DND-41 (cell line): Measurements from ENCODE around the gene TMEM39B.
A peak's percentile ranks its signal among the peaks of the same experiment; 100 is the strongest.

Experiments used
- ATAC-seq: fragments of 200-7000 bp; cut with Tn5 transposase; 3 replicates; pipeline ENCODE4 v1.9.1; 2021; ENCODE audit warnings: low read depth; ENCODE audit not compliant: insufficient read depth
- DNase-seq: peaks from one replicate; pipeline ENCODE4 v3.0.0-alpha.2; 2020
- H2AFZ ChIP-seq: 2 replicates; pipeline ENCODE4 v1.6.0; 2012; ENCODE audit warnings: low read depth, low read length
- H3K27ac ChIP-seq: 2 replicates; pipeline ENCODE4 v1.5.1; 2012; ENCODE audit warnings: low read length, inconsistent platforms
- H3K27me3 ChIP-seq: fragments of 200-600 bp; sonication (generic); 2 replicates; pipeline ENCODE4 v1.6.0; 2012; ENCODE audit warnings: low read length, mild to moderate bottlenecking, inconsistent platforms; ENCODE audit not compliant: insufficient read depth, poor library complexity
- H3K36me3 ChIP-seq: 2 replicates; pipeline ENCODE4 v1.5.1; 2012; ENCODE audit warnings: low read length, inconsistent platforms; ENCODE audit not compliant: insufficient read depth
- H3K4me1 ChIP-seq: 2 replicates; pipeline ENCODE4 v1.5.1; 2012; ENCODE audit warnings: mild to moderate bottlenecking, low read length; ENCODE audit not compliant: insufficient read depth
- H3K4me2 ChIP-seq: 2 replicates; pipeline ENCODE4 v1.6.0; 2012; ENCODE audit warnings: mild to moderate bottlenecking, moderate library complexity, low read length, inconsistent platforms; ENCODE audit not compliant: insufficient read depth
- H3K4me3 ChIP-seq, 2 experiments: fragments of 200-600 bp in 1 of 2; shearing (Covaris generic) in 1 of 2; 2 replicates each; pipeline ENCODE4 v1.5.1; 2012 to 2016; ENCODE audit warnings: inconsistent platforms in 2 of 2, low read length in 2 of 2, mild to moderate bottlenecking in 2 of 2, low read depth in 1 of 2, moderate library complexity in 1 of 2
- H3K79me2 ChIP-seq: 2 replicates; pipeline ENCODE4 v1.6.0; 2012; ENCODE audit warnings: low read length, inconsistent platforms; ENCODE audit not compliant: insufficient read depth
- H3K9ac ChIP-seq: 2 replicates; pipeline ENCODE4 v1.6.0; 2012; ENCODE audit warnings: low read depth, mild to moderate bottlenecking, inconsistent platforms, low read length, moderate library complexity
- H3K9me3 ChIP-seq: 2 replicates; pipeline ENCODE4 v1.5.1; 2012; ENCODE audit warnings: low read length, moderate library complexity, mild to moderate bottlenecking, inconsistent platforms; ENCODE audit not compliant: insufficient read depth, severe bottlenecking
- H4K20me1 ChIP-seq: 2 replicates; pipeline ENCODE4 v1.6.0; 2012; ENCODE audit warnings: low read length; ENCODE audit not compliant: insufficient read depth
- EZH2 ChIP-seq: IDR thresholded peaks from 3 replicates; pipeline ENCODE4 v1.6.1; 2012; ENCODE audit warnings: borderline replicate concordance, low read depth, mild to moderate bottlenecking, moderate library complexity, low read length, inconsistent platforms; ENCODE audit not compliant: severe bottlenecking
- TF ChIP-seq, protein P1 (sequence below): IDR thresholded peaks from 2 replicates; pipeline ENCODE4 v1.5.1; 2012; ENCODE audit warnings: borderline replicate concordance, low read length, moderate library complexity, mild to moderate bottlenecking; ENCODE audit not compliant: poor library complexity, severe bottlenecking; ENCODE audit errors: extremely low read depth

Gene TMEM39B

GRCh38 chr1:32072622-32073298 is at the start of gene TMEM39B:
Gene TMEM39B (plus strand): TSS chr1:32072939. CDS start chr1:32073048, 109 bp downstream.
- Histone ChIP-seq H3K79me2 (peaks cover 40% of the 10 kb centered on the region), H4K20me1 (peaks cover 20% of the 10 kb centered on the region), H3K4me2 (peak within 1 kb of the TSS; percentile 89), H3K9ac (peak within 1 kb of the TSS; percentile 68), H3K27me3 (no peaks in the 10 kb centered on the region), H3K9me3 (no peaks in the 10 kb centered on the region), H3K27ac (peak within 1 kb of the TSS; percentile 91), H3K36me3 (peaks cover 37% of the 10 kb centered on the region), H3K4me1 (peaks cover 33% of the 10 kb centered on the region), H2AFZ (peak within 1 kb of the TSS; percentile 80), H3K4me3 (peak within 1 kb of the TSS; percentile 36 to 71)
- DNase-seq, result peak; percentile 98
- peak; percentile 87 for ATAC-seq
- TF ChIP-seq EZH2, result no peak
- TF ChIP-seq, protein P1, sequence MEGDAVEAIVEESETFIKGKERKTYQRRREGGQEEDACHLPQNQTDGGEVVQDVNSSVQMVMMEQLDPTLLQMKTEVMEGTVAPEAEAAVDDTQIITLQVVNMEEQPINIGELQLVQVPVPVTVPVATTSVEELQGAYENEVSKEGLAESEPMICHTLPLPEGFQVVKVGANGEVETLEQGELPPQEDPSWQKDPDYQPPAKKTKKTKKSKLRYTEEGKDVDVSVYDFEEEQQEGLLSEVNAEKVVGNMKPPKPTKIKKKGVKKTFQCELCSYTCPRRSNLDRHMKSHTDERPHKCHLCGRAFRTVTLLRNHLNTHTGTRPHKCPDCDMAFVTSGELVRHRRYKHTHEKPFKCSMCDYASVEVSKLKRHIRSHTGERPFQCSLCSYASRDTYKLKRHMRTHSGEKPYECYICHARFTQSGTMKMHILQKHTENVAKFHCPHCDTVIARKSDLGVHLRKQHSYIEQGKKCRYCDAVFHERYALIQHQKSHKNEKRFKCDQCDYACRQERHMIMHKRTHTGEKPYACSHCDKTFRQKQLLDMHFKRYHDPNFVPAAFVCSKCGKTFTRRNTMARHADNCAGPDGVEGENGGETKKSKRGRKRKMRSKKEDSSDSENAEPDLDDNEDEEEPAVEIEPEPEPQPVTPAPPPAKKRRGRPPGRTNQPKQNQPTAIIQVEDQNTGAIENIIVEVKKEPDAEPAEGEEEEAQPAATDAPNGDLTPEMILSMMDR, result no peak

DNA sequence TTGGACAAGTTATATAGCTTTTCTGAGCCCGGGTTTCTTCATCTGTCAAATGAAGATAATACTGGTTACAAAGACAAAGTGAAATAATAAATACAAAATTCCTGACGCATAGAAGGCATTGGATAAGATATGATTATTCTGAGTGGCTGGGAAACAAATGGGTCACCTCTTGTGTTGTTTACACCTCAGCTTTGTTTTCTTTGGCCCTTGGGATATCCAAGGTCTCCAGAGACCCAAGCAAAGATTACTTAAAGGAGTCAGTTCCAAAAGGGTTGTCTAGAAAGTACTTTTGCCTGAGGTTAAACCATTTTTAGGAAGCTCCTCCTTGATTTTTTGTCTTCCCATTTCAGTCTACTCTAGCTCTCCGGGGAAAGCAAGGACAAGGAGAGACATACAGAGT is 49.4 kb upstream of the TMEM39B start:
- Histone ChIP-seq H4K20me1 (peaks cover 92% of the 10 kb centered on the region), H3K4me2 (no peak overlapping the region), H3K4me3 (no peak overlapping the region), H3K27me3 (no peaks in the 10 kb centered on the region), H3K27ac (no peak overlapping the region), H3K79me2 (peaks cover 99% of the 10 kb centered on the region), H3K4me1 (peaks cover 24% of the 10 kb centered on the region), H3K36me3 (peaks cover 68% of the 10 kb centered on the region), H2AFZ (no peak overlapping the region), H3K9ac (no peak overlapping the region), H3K9me3 (no peaks in the 10 kb centered on the region)
- DNase-seq, result no peak
- TF ChIP-seq EZH2, result no peak
- TF ChIP-seq, protein P1, result no peak
- ATAC-seq, result no peak

- TF ChIP-seq EZH2, result no peak
- TF ChIP-seq, protein P1, result no peak
- Histone ChIP-seq H3K9ac (no peak overlapping the region), H3K27ac (no peak overlapping the region), H3K27me3 (no peaks in the 10 kb centered on the region), H2AFZ (no peak overlapping the region), H3K4me1 (peaks cover 6% of the 10 kb centered on the region; the same call in 1 of the 2 replicates), H3K4me2 (no peak overlapping the region), H4K20me1 (peaks cover 91% of the 10 kb centered on the region), H3K9me3 (no peaks in the 10 kb centered on the region), H3K4me3 (no peak overlapping the region), H3K36me3 (peaks cover 74% of the 10 kb centered on the region), H3K79me2 (peaks cover 100% of the 10 kb centered on the region)
- DNase-seq (no peak), ATAC-seq (no peak)
Observed at GRCh38 chr1:32025515-32025914, 47.2 kb upstream of the TMEM39B start.
